GM12878 (cell line): ENCODE measurements around the gene CLSTN2. TPM values are rescaled to one million over a fixed set of nuclear protein-coding genes. Genes with fewer than 3 reads are reported as not detected.

Source experiments
- ATAC-seq: fragments of 200-7000 bp; cut with Tn5 transposase; 3 replicates; pipeline ENCODE4 v1.9.1; 2020; ENCODE audit warnings: mild to moderate bottlenecking, moderate library complexity
- BruUV-seq: library from RNA; stranded (reverse); fragments of 400-500 nt; replicated peaks from 2 replicates; lab custom pipeline; 2021; lab: Mats Ljungman, UMichigan
- CTCF ChIA-PET: fragments of 300-600 bp; sonication (Branson Sonifier 250); formaldehyde crosslinking; extraction: SDS; loops from one replicate; lab custom pipeline; 2021; ENCODE audit warnings: inconsistent platforms; lab: Yijun Ruan, JAX
- POLR2A ChIA-PET: fragments of 350-600 bp; formaldehyde crosslinking; extraction: SDS; loops from one replicate; lab custom pipeline; 2021; ENCODE audit warnings: inconsistent platforms; lab: Charles Lee
- RAD21 ChIA-PET: fragments of 300-600 bp; sonication (Branson Sonifier 250); formaldehyde crosslinking; loops from one replicate; lab custom pipeline; 2023; ENCODE audit warnings: antibody characterized with exemption; ENCODE audit not compliant: unreplicated experiment; lab: Charles Lee
- SMC1A ChIA-PET: fragments of 300-600 bp; sonication (Branson Sonifier 250); formaldehyde crosslinking; loops from one replicate; lab custom pipeline; 2023; ENCODE audit not compliant: unreplicated experiment, uncharacterized antibody; lab: Charles Lee
- DNase-seq: peaks from one replicate; pipeline ENCODE4 v3.0.0-alpha.2; 2011; ENCODE audit warnings: low read depth, low spot score
- FAIRE-seq: peaks from 3 replicates; lab custom pipeline; 2011; peaks lifted over from hg19 to GRCh38; lab: Jason Lieb, UNC
- H2AFZ ChIP-seq: 2 replicates; pipeline ENCODE4 v1.6.0; 2011; ENCODE audit warnings: low read depth, low read length, control low read depth; ENCODE audit not compliant: control insufficient read depth
- H3K27ac ChIP-seq: 2 replicates; pipeline ENCODE4 v1.5.1; 2011; ENCODE audit warnings: control low read depth; ENCODE audit not compliant: control insufficient read depth, insufficient read depth
- H3K27me3 ChIP-seq, 2 experiments: replicated peaks in 1 of 2; 2 replicates each; pipeline versions ENCODE4 v1.6.0 to v1.6.1; 2011; ENCODE audit warnings: low read length in 1 of 2; ENCODE audit not compliant: control insufficient read depth in 2 of 2, insufficient read depth in 2 of 2
- H3K36me3 ChIP-seq, 2 experiments: 2 replicates each; pipeline ENCODE4 v1.5.1; 2011; ENCODE audit warnings: low read length in 1 of 2; ENCODE audit not compliant: control insufficient read depth in 2 of 2, insufficient read depth in 2 of 2
- H3K4me1 ChIP-seq: 2 replicates; pipeline ENCODE4 v1.6.1; 2011; ENCODE audit warnings: mild to moderate bottlenecking, low read length, moderate library complexity, mixed read lengths; ENCODE audit not compliant: control insufficient read depth, insufficient read depth
- H3K4me2 ChIP-seq: 2 replicates; pipeline ENCODE4 v1.6.0; 2011; ENCODE audit warnings: control low read depth; ENCODE audit not compliant: control insufficient read depth, insufficient read depth
- H3K4me3 ChIP-seq: fragments of 200-600 bp; sonication (generic); 2 replicates; pipeline ENCODE4 v1.5.1; 2016
- H3K79me2 ChIP-seq: 2 replicates; pipeline ENCODE4 v1.6.0; 2011; ENCODE audit warnings: low read length; ENCODE audit not compliant: control insufficient read depth, insufficient read depth
- H3K9ac ChIP-seq: 2 replicates; pipeline ENCODE4 v1.8.0; 2011; ENCODE audit warnings: low read length, control low read depth, mixed read lengths; ENCODE audit not compliant: control insufficient read depth, insufficient read depth
- H3K9me3 ChIP-seq: replicated peaks from 3 replicates; pipeline ENCODE4 v1.5.1; 2011; ENCODE audit warnings: mild to moderate bottlenecking, low read length; ENCODE audit not compliant: control insufficient read depth, insufficient read depth
- H4K20me1 ChIP-seq: 2 replicates; pipeline ENCODE4 v1.6.0; 2011; ENCODE audit not compliant: control insufficient read depth, insufficient read depth
- IKZF2 ChIP-seq, 2 experiments: fragments of 450-650 bp; IDR thresholded peaks; 2 replicates each; pipeline ENCODE4 v1.6.1; 2017; ENCODE audit warnings: mild to moderate bottlenecking in 2 of 2, moderate library complexity in 2 of 2
- MYB ChIP-seq: fragments of 150-350 bp; IDR thresholded peaks from 2 replicates; pipeline ENCODE4 v1.6.1; 2014; ENCODE audit warnings: mild to moderate bottlenecking, low read depth, low read length, borderline replicate concordance
- PAX5 ChIP-seq: IDR thresholded peaks from 2 replicates; pipeline ENCODE4 v1.6.1; 2011; ENCODE audit warnings: low read depth, low read length, borderline replicate concordance
- PML ChIP-seq: IDR thresholded peaks from 2 replicates; pipeline ENCODE4 v1.6.1; 2012; ENCODE audit warnings: low read length, inconsistent platforms
- POU2F2 ChIP-seq: IDR thresholded peaks from 3 replicates; pipeline ENCODE4 v1.6.1; 2011; ENCODE audit warnings: low read depth, mild to moderate bottlenecking, low read length, borderline replicate concordance
- RFX5 ChIP-seq: IDR thresholded peaks from 2 replicates; pipeline ENCODE4 v1.6.1; 2011; ENCODE audit warnings: low read depth, low read length, improper control_type of control experiment
- SIX5 ChIP-seq: IDR thresholded peaks from 2 replicates; pipeline ENCODE4 v1.6.1; 2011; ENCODE audit warnings: mild to moderate bottlenecking, low read depth, low read length, moderate library complexity; ENCODE audit not compliant: severe bottlenecking
- SP1 ChIP-seq: IDR thresholded peaks from one replicate; pipeline ENCODE4 v1.6.1; 2011; ENCODE audit warnings: low read depth, low read length
- SRF ChIP-seq, 2 experiments: IDR thresholded peaks; 2 replicates each; pipeline ENCODE4 v1.6.1; 2011; ENCODE audit warnings: low read depth in 2 of 2, low read length in 2 of 2, mild to moderate bottlenecking in 1 of 2, moderate library complexity in 1 of 2
- SUZ12 ChIP-seq: fragments of 200-600 bp; sonication (generic); IDR thresholded peaks from one replicate; pipeline ENCODE4 v1.6.1; 2018; ENCODE audit warnings: antibody characterized with exemption, mild to moderate bottlenecking; ENCODE audit not compliant: unreplicated experiment
- WRNIP1 ChIP-seq: IDR thresholded peaks from 2 replicates; pipeline ENCODE4 v1.6.1; 2011; ENCODE audit warnings: low read depth, low read length, improper control_type of control experiment, borderline replicate concordance
- ZNF24 ChIP-seq: fragments of 450-650 bp; IDR thresholded peaks from 2 replicates; pipeline ENCODE4 v1.6.1; 2017; ENCODE audit warnings: antibody characterized with exemption, mild to moderate bottlenecking
- ZNF274 ChIP-seq: IDR thresholded peaks from one replicate; pipeline ENCODE4 v1.8.0; 2011; ENCODE audit not compliant: insufficient read length, insufficient read depth
- ZNF384 ChIP-seq: IDR thresholded peaks from 2 replicates; pipeline ENCODE4 v1.6.1; 2012; ENCODE audit warnings: low read depth, mild to moderate bottlenecking, low read length, improper control_type of control experiment, borderline replicate concordance
- ZZZ3 ChIP-seq: IDR thresholded peaks from 2 replicates; pipeline ENCODE4 v1.6.1; 2011; ENCODE audit warnings: low read depth; ENCODE audit not compliant: control insufficient read depth, insufficient read length
- WGBS: methylation state at CpG from one replicate; pipeline ENCODE4 v1.1.6; 2016; ENCODE audit warnings: low lambda C conversion rate; ENCODE audit not compliant: insufficient replicate concordance, insufficient coverage; ENCODE audit errors: missing lambda C conversion rate; 5-methylcytosine and 5-hydroxymethylcytosine counted together
- in situ Hi-C: fragments of 300-500 bp; cut with MboI; formaldehyde crosslinking; loops from 9 replicates; pipeline ENCODE4 v1.14.3; 2018; ENCODE audit warnings: mixed read lengths
- intact Hi-C: fragments of 100-400 bp; cut with micrococcal nuclease; formaldehyde crosslinking; loops from one replicate; pipeline ENCODE4 v1.14.2; 2022; ENCODE audit not compliant: unreplicated experiment
- polyA plus RNA-seq, 11 experiments: library from polyadenylated mRNA; depleted of rRNA in 4 of 11; unstranded in 6 of 11; stranded (reverse) in 5 of 11; fragments of >200 nt; fragmentation: Nextera tagmentation in 4 of 11; fragmentation: Illumina TruSeq in 1 of 11; extraction: Ambion mirVana in 4 of 11; extraction: Trizol in 1 of 11; gene quantifications; 1 replicate in 1 of 11; 2 replicates in 10 of 11; pipeline versions ENCODE4 v1.2.1 to v1.2.3, GENCODE V29; 2011 to 2016; ENCODE audit warnings: inconsistent platforms in 2 of 11, missing spikeins in 2 of 11, low read depth in 1 of 11
- total RNA-seq, 4 experiments: library from RNA; depleted of rRNA in 3 of 4; stranded (reverse); fragments of >200 nt in 3 of 4; fragmentation: Illumina TruSeq in 1 of 4; extraction: Trizol in 1 of 4; gene quantifications; 2 replicates each; pipeline versions ENCODE4 v1.2.1 to v1.2.3, GENCODE V29; 2013 to 2021
- TF ChIP-seq, protein P1 (sequence below): IDR thresholded peaks from 2 replicates; pipeline ENCODE4 v1.6.1; 2011; ENCODE audit warnings: low read depth, low read length, improper control_type of control experiment, borderline replicate concordance
- TF ChIP-seq, protein P2 (sequence below): fragments of 450-650 bp; IDR thresholded peaks from 2 replicates; pipeline ENCODE4 v1.6.1; 2017; ENCODE audit warnings: mild to moderate bottlenecking, low read depth, inconsistent platforms; ENCODE audit not compliant: poor library complexity, severe bottlenecking

The CLSTN2 gene
- total and polyA plus RNA-seq, 10 of the 15 experiments (the other 5 are each of a cell fraction or from before 2014, with no cell fraction given) = under 0.01 to 0.10 (median under 0.01) TPM; not detected in 5

DNA sequence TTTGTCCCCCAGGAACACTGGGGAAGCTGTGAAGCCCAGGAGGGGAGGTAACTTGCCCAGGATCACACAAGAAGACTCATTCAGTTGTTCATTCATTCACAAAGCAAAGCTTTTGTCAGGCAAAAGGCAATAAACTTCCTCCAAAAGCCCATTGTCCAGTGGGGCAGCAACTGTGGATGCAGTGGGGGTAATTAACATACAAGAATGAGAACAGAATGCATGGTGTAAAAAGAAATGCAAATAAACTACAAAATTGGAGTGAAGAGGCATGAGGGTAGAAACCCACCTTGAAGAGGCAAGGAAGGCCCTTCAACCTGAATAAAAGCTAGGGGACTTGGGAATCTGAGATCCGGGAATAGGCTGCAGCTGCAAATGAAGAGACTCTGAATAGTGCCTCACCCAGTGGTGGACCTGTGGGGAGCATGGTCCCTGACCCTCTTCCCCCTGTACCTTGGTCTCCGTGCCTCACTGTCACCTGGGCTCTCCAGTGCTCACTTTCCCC is 363.6 kb downstream of the CLSTN2 start:
- H3K4me2 ChIP-seq = no peak overlapping the region
- H3K9ac ChIP-seq = no peak overlapping the region
- intact Hi-C loops (no loop called here), in situ Hi-C loops (no loop called here)
- 35% methylated on average over 2 of the region's 2 CpGs for WGBS
- H3K27me3 ChIP-seq = peaks cover 0 to 1% of the 10 kb centered on the region in 2 experiments; a peak in 1 of 4 replicates
- H2AFZ ChIP-seq = no peak overlapping the region
- BruUV-seq = no TSS peak
- H4K20me1 ChIP-seq = no peaks in the 10 kb centered on the region
- no peak for ATAC-seq
- TF ChIP-seq ZNF384 (no peak), PML (no peak)
- TF ChIP-seq, protein P1, sequence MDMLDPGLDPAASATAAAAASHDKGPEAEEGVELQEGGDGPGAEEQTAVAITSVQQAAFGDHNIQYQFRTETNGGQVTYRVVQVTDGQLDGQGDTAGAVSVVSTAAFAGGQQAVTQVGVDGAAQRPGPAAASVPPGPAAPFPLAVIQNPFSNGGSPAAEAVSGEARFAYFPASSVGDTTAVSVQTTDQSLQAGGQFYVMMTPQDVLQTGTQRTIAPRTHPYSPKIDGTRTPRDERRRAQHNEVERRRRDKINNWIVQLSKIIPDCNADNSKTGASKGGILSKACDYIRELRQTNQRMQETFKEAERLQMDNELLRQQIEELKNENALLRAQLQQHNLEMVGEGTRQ = no peak
- ChIA-PET SMC1A (no interaction called here), POLR2A (no interaction called here), RAD21 (no interaction called here), CTCF (interaction anchor here (1.3 kb wide), 1 partner anchor 22 kb away, joined by 3 read pairs; no protein-coding TSS in a partner anchor)
- no peaks in the 10 kb centered on the region for H3K9me3 ChIP-seq
- no peaks in the 10 kb centered on the region for H3K79me2 ChIP-seq
- no peak overlapping the region for H3K4me3 ChIP-seq
- no peaks in the 10 kb centered on the region for H3K4me1 ChIP-seq
- H3K36me3 ChIP-seq = no peaks in the 10 kb centered on the region
- no peak overlapping the region for H3K27ac ChIP-seq
- FAIRE-seq = no peak
- DNase-seq = no peak

DNA sequence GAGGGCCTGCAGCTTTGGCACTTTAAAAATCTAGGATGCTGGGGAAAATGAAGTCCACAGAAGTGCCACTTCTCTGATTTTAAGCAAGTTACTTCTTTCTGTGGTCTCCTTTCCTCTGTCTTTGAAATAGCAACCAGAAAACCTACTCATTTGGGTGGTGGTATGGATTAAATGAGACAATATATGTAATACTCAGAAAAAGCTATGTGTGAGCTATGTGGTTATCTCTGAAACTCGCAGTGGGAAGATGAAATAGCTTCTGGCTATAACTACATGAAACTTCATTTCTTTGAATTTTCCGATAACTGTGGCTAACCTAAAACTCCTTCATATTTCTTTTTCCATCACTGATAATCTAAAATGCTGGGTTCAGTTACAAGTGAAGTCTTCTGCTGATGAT is 368.9 kb downstream of the CLSTN2 start:
- Histone ChIP-seq H3K79me2 (no peaks in the 10 kb centered on the region), H3K27me3 (no peaks in the 10 kb centered on the region), H3K36me3 (no peaks in the 10 kb centered on the region), H4K20me1 (no peaks in the 10 kb centered on the region), H3K9ac (no peak overlapping the region), H3K9me3 (no peaks in the 10 kb centered on the region), H3K4me2 (no peak overlapping the region), H2AFZ (no peak overlapping the region), H3K4me3 (no peak overlapping the region), H3K4me1 (no peaks in the 10 kb centered on the region), H3K27ac (no peak overlapping the region)
- ATAC-seq (no peak), FAIRE-seq (no peak), DNase-seq (no peak)
- ChIA-PET SMC1A (interaction anchor here (1.2 kb wide), 1 partner anchor 10 kb away, joined by 3 read pairs; no protein-coding TSS in a partner anchor), CTCF (no interaction called here), POLR2A (no interaction called here), RAD21 (no interaction called here)
- BruUV-seq = no TSS peak
- 43% methylated on average over 2 of the region's 2 CpGs for WGBS
- intact Hi-C loops (no loop called here), in situ Hi-C loops (no loop called here)
- TF ChIP-seq POU2F2 (no peak), ZZZ3 (no peak), ZNF274 (no peak), SP1 (no peak), PAX5 (no peak), WRNIP1 (no peak), MYB (no peak), RFX5 (no peak), SUZ12 (no peak), IKZF2 (IDR thresholded peaks at IDR 0.05) (no peak), SIX5 (no peak), SRF (IDR thresholded peaks at IDR 0.05; ENCODE audit: low read depth in 2 of 2, low read length in 2 of 2) (no peak), ZNF24 (no peak)
- TF ChIP-seq, protein P2, sequence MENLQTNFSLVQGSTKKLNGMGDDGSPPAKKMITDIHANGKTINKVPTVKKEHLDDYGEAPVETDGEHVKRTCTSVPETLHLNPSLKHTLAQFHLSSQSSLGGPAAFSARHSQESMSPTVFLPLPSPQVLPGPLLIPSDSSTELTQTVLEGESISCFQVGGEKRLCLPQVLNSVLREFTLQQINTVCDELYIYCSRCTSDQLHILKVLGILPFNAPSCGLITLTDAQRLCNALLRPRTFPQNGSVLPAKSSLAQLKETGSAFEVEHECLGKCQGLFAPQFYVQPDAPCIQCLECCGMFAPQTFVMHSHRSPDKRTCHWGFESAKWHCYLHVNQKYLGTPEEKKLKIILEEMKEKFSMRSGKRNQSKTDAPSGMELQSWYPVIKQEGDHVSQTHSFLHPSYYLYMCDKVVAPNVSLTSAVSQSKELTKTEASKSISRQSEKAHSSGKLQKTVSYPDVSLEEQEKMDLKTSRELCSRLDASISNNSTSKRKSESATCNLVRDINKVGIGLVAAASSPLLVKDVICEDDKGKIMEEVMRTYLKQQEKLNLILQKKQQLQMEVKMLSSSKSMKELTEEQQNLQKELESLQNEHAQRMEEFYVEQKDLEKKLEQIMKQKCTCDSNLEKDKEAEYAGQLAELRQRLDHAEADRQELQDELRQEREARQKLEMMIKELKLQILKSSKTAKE = no peak
